Small intestine (tissue), 7 donors: Measurements from ENCODE around the gene CDIPT. TPM values are rescaled to one million over a fixed set of nuclear protein-coding genes. Genes with fewer than 3 reads are reported as not detected.

Experiments used
- DNase-seq, 2 donors: peaks; one replicate each; pipeline versions ENCODE4 v3.0.0 to v3.0.0-alpha.2; 2013
- FAIRE-seq: peaks from 2 replicates; lab custom pipeline; 2012; peaks lifted over from hg19 to GRCh38; lab: Jason Lieb, UNC
- H3K27ac ChIP-seq, 3 donors: one replicate each; pipeline ENCODE4 v1.5.1; 2013; ENCODE audit warnings: low read length in 2 of 3, mild to moderate bottlenecking in 2 of 3, control low read depth in 1 of 3, inconsistent platforms in 1 of 3, low read depth in 1 of 3, moderate library complexity in 1 of 3
- H3K27me3 ChIP-seq, 3 donors: one replicate each; pipeline ENCODE4 v1.6.1; 2013; ENCODE audit warnings: low read length in 3 of 3, inconsistent platforms in 1 of 3; ENCODE audit not compliant: control insufficient read depth in 3 of 3, insufficient read depth in 3 of 3
- H3K36me3 ChIP-seq, 3 donors: one replicate each; pipeline ENCODE4 v1.6.1; 2013; ENCODE audit warnings: low read length in 3 of 3, inconsistent platforms in 1 of 3, low read depth in 1 of 3, mild to moderate bottlenecking in 1 of 3, moderate library complexity in 1 of 3; ENCODE audit not compliant: control insufficient read depth in 3 of 3, insufficient read depth in 2 of 3
- H3K4me1 ChIP-seq, 3 donors: one replicate each; pipeline ENCODE4 v1.6.1; 2013; ENCODE audit warnings: low read length in 2 of 3, inconsistent platforms in 1 of 3, low read depth in 1 of 3, mild to moderate bottlenecking in 1 of 3, moderate library complexity in 1 of 3; ENCODE audit not compliant: control insufficient read depth in 3 of 3, insufficient read depth in 2 of 3
- H3K4me3 ChIP-seq, 3 donors: one replicate each; pipeline ENCODE4 v1.5.1; 2013; ENCODE audit warnings: low read length in 3 of 3, control low read depth in 1 of 3, inconsistent platforms in 1 of 3, low read depth in 1 of 3, mild to moderate bottlenecking in 1 of 3, moderate library complexity in 1 of 3
- H3K9me3 ChIP-seq, 2 donors: one replicate each; pipeline ENCODE4 v1.6.1; 2013; ENCODE audit warnings: low read depth in 1 of 2, low read length in 1 of 2; ENCODE audit not compliant: control insufficient read depth in 2 of 2, insufficient read depth in 1 of 2
- WGBS, 3 donors: extraction: QIAGEN DNeasy Blood & Tissue Kit; methylation state at CpG; one replicate each; pipeline ENCODE4 v1.1.7; 2013; 5-methylcytosine and 5-hydroxymethylcytosine counted together
- polyA plus RNA-seq, 4 donors: library from polyadenylated mRNA; stranded (reverse) in 3 of 4; unstranded in 1 of 4; fragments of 200-250 nt in 3 of 4; fragments of 120-200 nt in 1 of 4; gene quantifications; one replicate each; pipeline versions ENCODE4 v1.2.1 to v1.2.3, GENCODE V29; 2013
- donor health status: healthy with polysubstance abuse.
- donor health status: control.
- donor health status: control.
- donor health status: Bipolar disorder and iron deficiency.
- donor health status: healthy.

The CDIPT gene
- polyA plus RNA-seq, 4 donors = 51.9 to 76.9 (median 61.2) TPM

DNA sequence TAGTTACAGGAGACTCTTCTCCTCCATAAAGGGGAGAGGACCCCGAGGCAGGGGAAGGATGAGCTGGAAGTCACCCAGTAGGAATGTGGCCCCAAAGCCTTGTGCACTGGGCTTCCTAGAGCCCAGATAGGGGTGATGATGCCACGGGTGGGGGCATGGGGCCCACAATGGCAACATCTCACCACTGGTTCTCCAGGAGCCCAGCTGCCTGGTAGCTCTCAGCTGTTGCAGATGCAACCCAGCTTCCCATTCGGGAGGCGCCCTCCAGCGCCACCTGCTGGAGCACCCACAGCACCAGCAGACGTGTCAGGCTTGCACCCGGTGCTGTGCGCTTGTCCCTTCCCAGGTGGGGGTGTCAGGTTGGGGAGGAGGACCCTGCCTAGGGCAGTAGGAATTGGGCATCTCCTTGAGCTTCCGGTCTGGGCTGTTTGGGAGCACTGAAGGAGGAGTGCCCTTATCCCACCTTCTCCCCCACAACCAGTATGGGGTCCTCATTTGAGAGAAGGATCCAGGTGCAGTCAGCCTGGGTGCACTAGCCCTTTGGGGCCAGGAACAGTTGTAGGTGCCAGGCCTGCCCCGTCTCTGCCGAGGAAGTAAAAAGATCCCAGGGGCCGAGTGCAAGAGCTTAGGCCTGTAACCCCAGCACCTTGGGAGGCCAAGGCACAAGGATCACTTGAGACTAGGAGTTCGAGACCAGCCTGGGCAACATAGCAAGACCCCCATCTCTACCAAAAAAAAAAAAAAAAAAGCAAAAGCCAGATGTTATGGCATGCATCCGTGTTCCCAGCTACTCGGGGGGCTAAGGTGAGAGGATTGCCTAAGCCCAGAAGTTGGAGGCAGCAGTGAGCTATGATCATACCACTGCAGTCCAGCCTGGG, 14.4 kb downstream of the CDIPT start:
- Histone ChIP-seq H3K4me1 (no peaks in the 10 kb centered on the region), H3K27ac (peak overlapping the region in 1 of 3 donors; percentile 34), H3K27me3 (no peaks in the 10 kb centered on the region), H3K4me3 (no peak overlapping the region), H3K36me3 (peaks cover 13 to 52% (median 30%) of the 10 kb centered on the region in 3 donors), H3K9me3 (no peaks in the 10 kb centered on the region)
- 33 to 45% (median 43%) methylated on average over 15 of the region's 15 CpGs for WGBS, 3 donors
- FAIRE-seq (no peak), DNase-seq (peak; percentile 77 to 83)

- Histone ChIP-seq H3K4me3 (no peak overlapping the region), H3K4me1 (no peaks in the 10 kb centered on the region), H3K27ac (no peak overlapping the region), H3K36me3 (peaks cover 18 to 77% (median 42%) of the 10 kb centered on the region in 3 donors), H3K27me3 (no peaks in the 10 kb centered on the region), H3K9me3 (no peaks in the 10 kb centered on the region)
- no peak for FAIRE-seq
- WGBS, 3 donors = 93 to 96% (median 95%) methylated on average over 18 of the region's 18 CpGs
- no peak for DNase-seq
Measured at GRCh38 chr16:29845656-29846055, 17.4 kb downstream of the CDIPT start.

DNA sequence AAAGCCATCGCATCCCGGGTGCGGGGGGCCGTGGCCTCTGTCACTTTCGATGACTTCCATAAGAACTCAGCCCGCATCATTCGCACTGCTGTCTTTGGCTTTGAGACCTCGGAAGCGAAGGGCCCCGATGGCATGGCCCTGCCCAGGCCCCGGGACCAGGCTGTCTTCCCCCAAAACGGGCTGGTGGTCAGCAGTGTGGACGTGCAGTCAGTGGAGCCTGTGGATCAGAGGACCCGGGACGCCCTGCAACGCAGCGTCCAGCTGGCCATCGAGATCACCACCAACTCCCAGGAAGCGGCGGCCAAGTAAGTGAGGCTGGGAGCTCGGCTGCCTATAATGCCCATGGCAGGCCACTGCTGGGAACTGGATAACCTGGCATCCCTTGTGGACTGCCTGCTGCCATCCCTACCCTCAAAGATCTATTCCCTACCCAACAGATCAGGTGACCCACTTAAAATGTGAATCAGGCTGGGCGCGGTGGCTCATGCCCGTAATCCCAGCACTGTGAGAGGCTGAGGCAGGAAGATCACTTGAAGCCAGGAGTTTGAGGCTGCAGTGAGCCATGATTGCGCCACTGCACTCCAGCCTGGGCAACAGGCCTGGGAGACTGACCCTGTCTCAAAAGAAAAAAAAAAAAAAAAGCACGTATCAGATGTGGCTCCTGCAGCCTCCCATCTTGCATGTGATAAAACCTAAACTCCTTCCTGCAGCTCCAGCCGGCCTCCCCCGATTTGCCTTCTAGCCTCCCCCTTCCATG, 18.3 kb downstream of the CDIPT start:
- DNase-seq (no peak), FAIRE-seq (no peak)
- Histone ChIP-seq H3K36me3 (peaks cover 17 to 86% (median 48%) of the 10 kb centered on the region in 3 donors), H3K9me3 (no peaks in the 10 kb centered on the region), H3K27ac (no peak overlapping the region), H3K4me1 (no peaks in the 10 kb centered on the region), H3K4me3 (no peak overlapping the region), H3K27me3 (no peaks in the 10 kb centered on the region)
- 92 to 93% (median 92%) methylated on average over 28 of the region's 28 CpGs for WGBS, 3 donors

GRCh38 chr16:29843931-29844330, 19.1 kb downstream of the CDIPT start:
- H3K27me3 ChIP-seq = no peaks in the 10 kb centered on the region
- H3K9me3 ChIP-seq = no peaks in the 10 kb centered on the region
- H3K4me3 ChIP-seq = no peak overlapping the region
- peaks cover 22 to 90% (median 48%) of the 10 kb centered on the region in 3 donors for H3K36me3 ChIP-seq
- 94 to 97% (median 96%) methylated on average over 8 of the region's 8 CpGs for WGBS, 3 donors
- FAIRE-seq (no peak), DNase-seq (no peak)
- no peaks in the 10 kb centered on the region for H3K4me1 ChIP-seq
- no peak overlapping the region for H3K27ac ChIP-seq

DNA sequence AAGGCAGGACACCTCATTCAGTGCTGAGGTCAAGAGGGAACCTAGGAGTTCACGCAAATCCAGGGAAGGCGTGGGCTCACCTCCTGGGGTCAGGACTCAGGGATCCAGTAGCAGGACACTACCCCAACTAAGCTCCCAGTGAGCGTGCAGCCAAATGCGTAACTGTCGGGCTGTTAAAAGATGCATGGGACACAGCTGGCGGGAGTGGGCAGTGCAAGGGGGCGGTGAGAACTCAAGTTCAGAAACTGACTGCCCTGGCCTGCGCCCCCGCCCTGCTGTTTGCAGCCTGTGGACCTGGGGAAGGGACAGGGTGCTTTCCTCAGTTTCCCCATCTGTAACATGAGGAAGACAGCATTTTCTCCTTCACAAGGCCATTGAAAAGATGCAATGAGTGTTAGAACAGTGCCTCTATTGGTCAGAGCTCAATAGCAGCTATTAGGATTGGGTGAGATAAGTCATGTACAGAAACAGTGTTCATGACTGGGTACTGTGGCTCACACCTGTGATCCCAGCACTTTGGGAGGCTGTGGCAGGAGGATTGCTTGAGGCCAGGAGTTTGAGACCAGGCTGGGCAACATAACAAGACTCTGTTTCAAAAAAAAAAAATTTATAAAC, 20.2 kb downstream of the CDIPT start:
- DNase-seq (no peak), FAIRE-seq (no peak)
- WGBS, 3 donors = 95 to 98% (median 97%) methylated on average over 9 of the region's 9 CpGs
- H3K9me3 ChIP-seq = no peaks in the 10 kb centered on the region
- H3K4me1 ChIP-seq = no peaks in the 10 kb centered on the region
- H3K27ac ChIP-seq = no peak overlapping the region
- no peaks in the 10 kb centered on the region for H3K27me3 ChIP-seq
- H3K36me3 ChIP-seq = peaks cover 26 to 92% (median 50%) of the 10 kb centered on the region in 3 donors
- no peak overlapping the region for H3K4me3 ChIP-seq

DNA sequence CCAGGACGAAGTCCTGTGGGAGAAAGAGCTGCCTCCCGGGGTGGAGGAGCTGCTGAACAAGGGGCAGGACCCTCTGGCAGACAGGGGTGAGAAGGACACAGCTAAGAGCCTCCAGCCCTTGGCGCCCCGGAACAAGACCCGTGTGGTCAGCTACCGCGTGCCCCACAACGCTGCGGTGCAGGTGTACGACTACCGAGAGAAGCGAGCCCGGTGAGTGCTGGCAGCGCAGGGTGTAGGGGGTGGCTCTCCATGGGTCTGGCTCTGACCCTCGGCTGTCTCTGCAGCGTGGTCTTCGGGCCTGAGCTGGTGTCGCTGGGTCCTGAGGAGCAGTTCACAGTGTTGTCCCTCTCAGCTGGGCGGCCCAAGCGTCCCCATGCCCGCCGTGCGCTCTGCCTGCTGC, 21.4 kb downstream of the CDIPT start:
- no peak for DNase-seq
- Histone ChIP-seq H3K27me3 (no peaks in the 10 kb centered on the region), H3K27ac (no peak overlapping the region), H3K4me1 (no peaks in the 10 kb centered on the region), H3K36me3 (peaks cover 31 to 90% (median 44%) of the 10 kb centered on the region in 3 donors), H3K4me3 (no peak overlapping the region), H3K9me3 (no peaks in the 10 kb centered on the region)
- FAIRE-seq = no peak
- 93 to 95% (median 94%) methylated on average over 22 to 23 of the region's 23 CpGs for WGBS, 3 donors

DNA sequence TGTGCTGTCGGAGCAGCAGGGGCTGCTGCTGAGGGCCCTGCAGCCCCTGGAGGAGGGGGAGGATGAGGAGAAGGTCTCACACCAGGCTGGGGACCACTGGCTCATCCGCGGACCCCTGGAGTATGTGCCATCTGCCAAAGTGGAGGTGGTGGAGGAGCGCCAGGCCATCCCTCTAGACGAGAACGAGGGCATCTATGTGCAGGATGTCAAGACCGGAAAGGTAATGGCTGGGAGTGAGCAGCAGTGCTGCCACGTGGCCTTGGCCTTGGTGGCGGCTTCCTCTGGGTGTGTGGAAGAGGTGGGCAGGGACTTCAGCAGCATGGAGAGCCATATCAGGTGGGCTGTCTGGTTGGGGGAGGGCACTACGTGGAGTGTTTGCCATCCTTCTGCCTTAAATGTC, 22.8 kb downstream of the CDIPT start:
- DNase-seq (no peak), FAIRE-seq (no peak)
- Histone ChIP-seq H3K27me3 (no peaks in the 10 kb centered on the region), H3K9me3 (no peaks in the 10 kb centered on the region), H3K36me3 (peaks cover 33 to 90% (median 36%) of the 10 kb centered on the region in 3 donors), H3K4me3 (no peak overlapping the region), H3K4me1 (no peaks in the 10 kb centered on the region), H3K27ac (no peak overlapping the region)
- 83 to 89% (median 84%) methylated on average over 10 of the region's 10 CpGs for WGBS, 3 donors

GRCh38 chr16:29839822-29840221, 23.2 kb downstream of the CDIPT start:
- 83 to 96% (median 92%) methylated on average over 6 of the region's 6 CpGs for WGBS, 3 donors
- H3K4me1 ChIP-seq = no peaks in the 10 kb centered on the region

More at GRCh38 chr16:29839822-29840221, 23.2 kb downstream of the CDIPT start:
- H3K9me3 ChIP-seq = no peaks in the 10 kb centered on the region
- no peak overlapping the region for H3K4me3 ChIP-seq
- H3K36me3 ChIP-seq = peaks cover 34 to 90% (median 35%) of the 10 kb centered on the region in 3 donors
- no peak for DNase-seq
- H3K27ac ChIP-seq = no peak overlapping the region
- no peak for FAIRE-seq
- no peaks in the 10 kb centered on the region for H3K27me3 ChIP-seq
